IMR-90 (cell line): ENCODE results near the gene RBP2. TPM values are rescaled to one million over a fixed set of nuclear protein-coding genes. Genes with fewer than 3 reads are reported as not detected.

Source experiments
- ATAC-seq: fragments of 200-7000 bp; cut with Tn5 transposase; 2 replicates; pipeline ENCODE4 v1.9.1; 2020; ENCODE audit warnings: low read depth, mild to moderate bottlenecking, moderate library complexity
- BruUV-seq: library from RNA; stranded (reverse); fragments of 400-500 nt; replicated peaks from 2 replicates; lab custom pipeline; 2021; lab: Mats Ljungman, UMichigan
- CTCF ChIA-PET: fragments of 300-600 bp; formaldehyde crosslinking; extraction: SDS; loops from one replicate; lab custom pipeline; 2021; ENCODE audit warnings: antibody characterized with exemption; lab: Yijun Ruan, JAX
- POLR2A ChIA-PET: fragments of 300-600 bp; sonication (Branson Sonifier 250); formaldehyde crosslinking; loops from one replicate; lab custom pipeline; 2022; ENCODE audit warnings: antibody characterized with exemption; ENCODE audit not compliant: unreplicated experiment; lab: Charles Lee
- DNase-seq: peaks from one replicate; pipeline ENCODE4 v3.0.0; 2013
- H2AFZ ChIP-seq: replicated peaks from 2 replicates; pipeline ENCODE3; 2013; ENCODE audit warnings: low read length, mild to moderate bottlenecking; ENCODE audit not compliant: poor library complexity
- H2AK5ac ChIP-seq: 2 replicates; pipeline ENCODE4 v1.6.1; 2013; ENCODE audit warnings: low read depth, low read length, inconsistent platforms
- H2AK9ac ChIP-seq: replicated peaks from 2 replicates; pipeline ENCODE3; 2013; ENCODE audit warnings: mild to moderate bottlenecking, low read depth, low read length, moderate library complexity; ENCODE audit not compliant: poor library complexity
- H2BK120ac ChIP-seq: 2 replicates; pipeline ENCODE4 v1.6.1; 2013; ENCODE audit warnings: low read depth, low read length, inconsistent platforms
- H2BK15ac ChIP-seq: 3 replicates; pipeline ENCODE4 v1.6.1; 2013; ENCODE audit warnings: low read depth, low read length, inconsistent platforms
- H2BK20ac ChIP-seq: 2 replicates; pipeline ENCODE4 v1.6.1; 2013; ENCODE audit warnings: low read depth, mild to moderate bottlenecking, inconsistent platforms, low read length, moderate library complexity
- H2BK5ac ChIP-seq: 2 replicates; pipeline ENCODE4 v1.6.1; 2013; ENCODE audit warnings: mild to moderate bottlenecking, low read depth, low read length, inconsistent platforms; ENCODE audit not compliant: poor library complexity, severe bottlenecking
- H3K14ac ChIP-seq: replicated peaks from 2 replicates; pipeline ENCODE4 v1.6.1; 2013; ENCODE audit warnings: low read depth, low read length, inconsistent platforms
- H3K18ac ChIP-seq: 2 replicates; pipeline ENCODE4 v1.6.1; 2013; ENCODE audit warnings: low read depth, low read length, control low read depth
- H3K23ac ChIP-seq: 2 replicates; pipeline ENCODE4 v1.6.1; 2013; ENCODE audit warnings: low read depth, low read length, inconsistent platforms
- H3K27ac ChIP-seq: 2 replicates; pipeline ENCODE4 v1.5.1; 2013; ENCODE audit warnings: mild to moderate bottlenecking, control low read depth, low read length; ENCODE audit not compliant: insufficient read depth
- H3K27me3 ChIP-seq: 2 replicates; pipeline ENCODE4 v1.6.1; 2013; ENCODE audit warnings: low read length; ENCODE audit not compliant: control insufficient read depth, insufficient read depth
- H3K36me3 ChIP-seq: 2 replicates; pipeline ENCODE4 v1.6.1; 2013; ENCODE audit warnings: low read length, mixed read lengths; ENCODE audit not compliant: control insufficient read depth, insufficient read depth
- H3K4ac ChIP-seq: 2 replicates; pipeline ENCODE4 v1.6.1; 2013; ENCODE audit warnings: low read depth, low read length, inconsistent platforms
- H3K4me1 ChIP-seq: 2 replicates; pipeline ENCODE4 v1.6.1; 2013; ENCODE audit warnings: low read length, mixed read lengths; ENCODE audit not compliant: control insufficient read depth, insufficient read depth
- H3K4me2 ChIP-seq: 2 replicates; pipeline ENCODE4 v1.6.1; 2013; ENCODE audit warnings: low read depth, mild to moderate bottlenecking, control low read depth, low read length, moderate library complexity
- H3K4me3 ChIP-seq: 2 replicates; pipeline ENCODE4 v1.5.1; 2013; ENCODE audit warnings: low read depth, mild to moderate bottlenecking, control low read depth, low read length, moderate library complexity; ENCODE audit not compliant: insufficient read depth
- H3K56ac ChIP-seq: 2 replicates; pipeline ENCODE4 v1.6.1; 2013; ENCODE audit warnings: low read length, inconsistent platforms; ENCODE audit not compliant: insufficient read depth; ENCODE audit errors: extremely low read depth
- H3K79me1 ChIP-seq, 2 experiments: 2 replicates each; pipeline ENCODE4 v1.6.1; 2013; ENCODE audit warnings: low read length in 2 of 2, inconsistent platforms in 1 of 2, low read depth in 1 of 2
- H3K9ac ChIP-seq: 2 replicates; pipeline ENCODE4 v1.6.1; 2013; ENCODE audit warnings: low read depth, low read length, control low read depth
- H3K9me1 ChIP-seq: 2 replicates; pipeline ENCODE4 v1.6.1; 2013; ENCODE audit warnings: low read length, inconsistent platforms; ENCODE audit not compliant: insufficient read depth
- H3K9me3 ChIP-seq: 2 replicates; pipeline ENCODE4 v1.6.1; 2013; ENCODE audit warnings: low read length; ENCODE audit not compliant: control insufficient read depth, insufficient read depth
- H4K20me1 ChIP-seq: 2 replicates; pipeline ENCODE4 v1.6.1; 2013; ENCODE audit warnings: low read length, inconsistent platforms; ENCODE audit not compliant: insufficient read depth
- H4K5ac ChIP-seq: 2 replicates; pipeline ENCODE4 v1.6.1; 2013; ENCODE audit warnings: mild to moderate bottlenecking, low read depth, low read length, control low read depth
- H4K8ac ChIP-seq, 2 experiments: 2 replicates each; pipeline ENCODE4 v1.6.1; 2013; ENCODE audit warnings: low read depth in 2 of 2, low read length in 2 of 2, control low read depth in 1 of 2, inconsistent platforms in 1 of 2
- H4K91ac ChIP-seq: 2 replicates; pipeline ENCODE4 v1.6.1; 2013; ENCODE audit warnings: low read depth, low read length, inconsistent platforms; ENCODE audit not compliant: insufficient read depth
- MAZ ChIP-seq: IDR thresholded peaks from 2 replicates; pipeline ENCODE4 v1.6.1; 2012; ENCODE audit warnings: low read depth, mild to moderate bottlenecking, low read length, improper control_type of control experiment, moderate library complexity, borderline replicate concordance
- RFX5 ChIP-seq: IDR thresholded peaks from 2 replicates; pipeline ENCODE4 v1.8.0; 2012; ENCODE audit warnings: low read depth, mild to moderate bottlenecking, low read length, moderate library complexity
- WGBS, 2 experiments: methylation state at CpG; one replicate each; pipeline versions ENCODE4 v1.1.5 to v1.1.7; 2013; ENCODE audit warnings: missing lambda C conversion rate in 2 of 2; ENCODE audit not compliant: insufficient read length in 1 of 2; ENCODE audit errors: extremely low coverage in 2 of 2; 5-methylcytosine and 5-hydroxymethylcytosine counted together
- dilution Hi-C: fragments of 300-500 bp; cut with HindIII; formaldehyde crosslinking; loops from one replicate; pipeline ENCODE4 v1.14.3; 2018; ENCODE audit warnings: low sequenced_read_pairs; ENCODE audit not compliant: unreplicated experiment
- in situ Hi-C: fragments of 300-500 bp; cut with MboI; formaldehyde crosslinking; loops from 3 replicates; pipeline ENCODE4 v1.14.3; 2019; ENCODE audit warnings: low sequenced_read_pairs, inconsistent platforms, mixed read lengths
- intact Hi-C: fragments of 100-400 bp; cut with micrococcal nuclease; formaldehyde crosslinking; loops from 2 replicates; pipeline ENCODE4 v1.10.0; 2022
- polyA plus RNA-seq, 3 experiments: library from polyadenylated mRNA; depleted of rRNA; stranded (reverse); fragments of >200 nt; gene quantifications; 2 replicates each; pipeline ENCODE4 v1.2.3, GENCODE V29; 2012; ENCODE audit warnings: low replicate concordance in 1 of 3
- total RNA-seq: library from RNA; depleted of rRNA; stranded (reverse); fragments of >200 nt; gene quantifications from 2 replicates; pipeline ENCODE4 v1.2.3, GENCODE V29; 2012
- TF ChIP-seq, protein P1 (sequence below): conservative IDR thresholded peaks from 2 replicates; pipeline ENCODE4 v1.5.1; 2012; ENCODE audit warnings: mild to moderate bottlenecking, low read depth, low read length, improper control_type of control experiment

RBP2 gene
- total and polyA plus RNA-seq, 2 of the 4 experiments (the other 2 are of a cell fraction), result not detected

DNA sequence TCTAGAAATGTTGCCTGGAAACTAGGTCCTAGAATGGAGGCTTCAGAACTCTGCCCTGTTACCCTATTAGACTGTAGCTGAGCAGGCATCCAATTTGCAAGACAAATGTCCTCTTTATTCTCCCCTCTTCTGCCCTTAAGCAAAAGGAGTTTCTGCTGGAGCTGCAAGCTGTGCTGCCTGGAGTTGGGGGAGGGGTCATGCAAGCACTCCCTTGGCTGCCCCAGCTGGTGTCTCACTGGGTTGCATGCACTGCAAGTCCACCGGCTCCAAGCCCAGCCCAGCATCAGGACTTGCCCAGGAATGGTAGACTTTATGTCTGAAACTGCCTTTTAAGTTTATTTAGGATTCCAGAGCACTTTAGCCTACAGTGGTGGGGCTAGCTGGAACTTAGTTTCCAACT is 15.7 kb upstream of the RBP2 start:
- Histone ChIP-seq H3K23ac (no peak overlapping the region), H3K18ac (no peak overlapping the region), H2AFZ (no peak overlapping the region), H3K9me1 (no peaks in the 10 kb centered on the region), H2AK5ac (no peak overlapping the region), H2BK20ac (no peak overlapping the region), H2AK9ac (no peak overlapping the region), H3K14ac (no peak overlapping the region), H3K4me2 (no peak overlapping the region), H3K27me3 (no peaks in the 10 kb centered on the region), H4K20me1 (no peaks in the 10 kb centered on the region), H3K36me3 (no peaks in the 10 kb centered on the region), H3K4me3 (no peak overlapping the region), H3K27ac (no peak overlapping the region), H4K8ac (no peak overlapping the region), H3K4ac (no peak overlapping the region), H2BK120ac (no peak overlapping the region), H3K4me1 (no peaks in the 10 kb centered on the region), H3K79me1 (no peaks in the 10 kb centered on the region), H3K56ac (no peak overlapping the region), H2BK15ac (no peak overlapping the region), H2BK5ac (no peak overlapping the region), H4K91ac (no peak overlapping the region), H3K9me3 (no peaks in the 10 kb centered on the region), H4K5ac (no peak overlapping the region), H3K9ac (no peak overlapping the region)
- dilution Hi-C loops (no loop called here), in situ Hi-C loops (no loop called here), intact Hi-C loops (no loop called here)
- TF ChIP-seq MAZ (no peak), RFX5 (no peak)
- TF ChIP-seq, protein P1, sequence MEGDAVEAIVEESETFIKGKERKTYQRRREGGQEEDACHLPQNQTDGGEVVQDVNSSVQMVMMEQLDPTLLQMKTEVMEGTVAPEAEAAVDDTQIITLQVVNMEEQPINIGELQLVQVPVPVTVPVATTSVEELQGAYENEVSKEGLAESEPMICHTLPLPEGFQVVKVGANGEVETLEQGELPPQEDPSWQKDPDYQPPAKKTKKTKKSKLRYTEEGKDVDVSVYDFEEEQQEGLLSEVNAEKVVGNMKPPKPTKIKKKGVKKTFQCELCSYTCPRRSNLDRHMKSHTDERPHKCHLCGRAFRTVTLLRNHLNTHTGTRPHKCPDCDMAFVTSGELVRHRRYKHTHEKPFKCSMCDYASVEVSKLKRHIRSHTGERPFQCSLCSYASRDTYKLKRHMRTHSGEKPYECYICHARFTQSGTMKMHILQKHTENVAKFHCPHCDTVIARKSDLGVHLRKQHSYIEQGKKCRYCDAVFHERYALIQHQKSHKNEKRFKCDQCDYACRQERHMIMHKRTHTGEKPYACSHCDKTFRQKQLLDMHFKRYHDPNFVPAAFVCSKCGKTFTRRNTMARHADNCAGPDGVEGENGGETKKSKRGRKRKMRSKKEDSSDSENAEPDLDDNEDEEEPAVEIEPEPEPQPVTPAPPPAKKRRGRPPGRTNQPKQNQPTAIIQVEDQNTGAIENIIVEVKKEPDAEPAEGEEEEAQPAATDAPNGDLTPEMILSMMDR, result no peak
- CTCF ChIA-PET, result no interaction called here
- no CpG with 5 or more reads among the region's 1 CpG for WGBS, 2 experiments
- ATAC-seq (no peak), DNase-seq (no peak)
- POLR2A ChIA-PET, result no interaction called here
- no TSS peak for BruUV-seq
